GM18502 (cell line): ENCODE results near the gene COA4.

Experiments
- ATAC-seq: cut with Tn5 transposase; IDR thresholded peaks from one replicate; pipeline ENCODE4 v1.9.1; 2021; ENCODE audit warnings: mild to moderate bottlenecking; ENCODE audit not compliant: unreplicated experiment, poor library complexity

COA4 gene

DNA sequence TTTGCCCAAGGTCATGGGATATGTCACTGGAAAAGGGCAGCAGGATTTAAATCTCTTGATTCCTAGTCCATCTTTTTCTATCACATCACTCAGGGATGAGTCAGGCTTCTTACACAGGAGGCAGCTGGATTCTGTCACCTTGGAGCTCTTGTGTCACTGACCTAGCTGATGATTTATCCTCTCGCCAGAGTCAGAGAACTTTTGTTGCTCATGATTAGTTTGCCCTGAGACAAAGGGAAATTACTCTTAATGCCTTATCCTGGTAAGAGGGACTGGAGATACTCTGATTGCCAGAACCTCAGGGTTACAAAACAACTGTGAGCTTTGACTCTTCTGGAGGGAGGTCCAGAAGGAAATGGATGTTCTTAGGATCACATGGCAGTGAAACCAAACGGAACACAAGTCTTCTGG is 10.1 kb downstream of the COA4 start:
- no peak for ATAC-seq

DNA sequence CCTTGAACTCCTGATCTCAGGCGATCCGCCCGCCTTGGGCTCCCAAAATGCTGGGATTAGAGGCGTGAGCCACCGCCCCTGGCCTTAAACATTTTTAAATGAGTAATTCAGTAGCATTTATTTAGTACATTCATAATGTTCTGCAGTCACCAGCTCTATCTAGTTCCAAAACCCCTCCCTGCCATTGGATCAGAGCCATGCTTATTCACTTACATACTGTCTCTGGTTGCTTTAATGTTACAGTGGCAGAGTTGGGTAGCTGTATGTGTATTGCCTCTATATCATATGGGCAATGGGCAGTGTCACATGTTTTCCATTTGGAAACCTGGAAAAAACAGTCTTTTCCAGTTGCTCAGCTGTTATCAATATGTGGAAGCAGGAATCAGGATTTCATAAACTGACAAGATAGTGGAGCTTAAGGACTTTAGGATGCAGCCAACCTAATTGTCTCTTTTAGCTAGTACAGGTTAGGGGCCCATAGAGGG is 10.5 kb downstream of the COA4 start:
- no peak for ATAC-seq

DNA sequence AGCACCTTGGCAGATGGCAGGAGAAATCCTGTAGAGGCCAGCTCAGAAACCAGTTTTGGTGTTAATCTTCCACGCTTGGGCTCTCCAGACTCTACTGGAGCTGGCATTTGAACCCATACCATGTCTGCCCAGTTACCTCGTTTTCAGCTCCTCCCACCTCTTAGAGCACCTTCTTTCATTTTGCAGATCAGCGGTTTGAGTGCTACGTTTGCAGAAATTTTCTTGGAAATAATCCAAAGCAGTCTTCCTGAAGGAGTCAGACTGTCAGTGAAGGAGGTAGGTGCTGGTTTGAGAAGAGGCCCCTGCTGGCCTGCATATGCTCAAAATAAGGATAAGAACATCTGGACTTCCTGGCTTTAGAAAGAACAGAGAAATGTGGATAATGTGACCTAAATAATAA is 13.7 kb downstream of the COA4 start:
- no peak for ATAC-seq

- no peak for ATAC-seq
Observed at GRCh38 chr11:73860202-73860601, 16.4 kb downstream of the COA4 start.

GRCh38 chr11:73859671-73860070 is 17.0 kb downstream of the COA4 start:
- no peak for ATAC-seq

DNA sequence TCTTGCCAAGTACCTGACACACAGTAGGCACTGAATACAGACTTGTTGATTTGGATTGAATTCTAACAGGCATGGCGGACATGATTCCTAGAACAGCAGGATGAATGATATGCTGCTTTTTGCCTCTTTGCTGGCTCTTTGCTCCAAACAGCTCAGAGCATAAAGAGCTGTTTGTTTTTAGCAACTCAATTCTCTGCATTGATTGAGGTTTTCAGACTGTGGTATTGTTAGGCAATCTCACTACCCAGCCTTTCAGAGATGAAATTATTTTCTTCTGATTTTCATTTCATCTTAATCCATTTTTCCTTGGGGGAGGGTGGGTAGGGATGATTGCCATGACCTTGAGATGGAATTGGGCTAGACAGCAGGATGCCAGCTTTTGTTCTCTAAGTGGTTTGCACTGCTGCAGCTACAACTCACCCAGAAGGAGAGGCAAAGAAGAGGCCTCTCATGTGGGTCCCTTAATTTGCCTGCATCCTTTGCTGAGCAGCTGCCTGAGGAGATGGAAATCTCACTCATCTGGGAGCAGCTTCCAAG is 20.5 kb downstream of the COA4 start:
- ATAC-seq, result no peak

GRCh38 chr11:73854680-73855079 is 22.0 kb downstream of the COA4 start:
- no peak for ATAC-seq

DNA sequence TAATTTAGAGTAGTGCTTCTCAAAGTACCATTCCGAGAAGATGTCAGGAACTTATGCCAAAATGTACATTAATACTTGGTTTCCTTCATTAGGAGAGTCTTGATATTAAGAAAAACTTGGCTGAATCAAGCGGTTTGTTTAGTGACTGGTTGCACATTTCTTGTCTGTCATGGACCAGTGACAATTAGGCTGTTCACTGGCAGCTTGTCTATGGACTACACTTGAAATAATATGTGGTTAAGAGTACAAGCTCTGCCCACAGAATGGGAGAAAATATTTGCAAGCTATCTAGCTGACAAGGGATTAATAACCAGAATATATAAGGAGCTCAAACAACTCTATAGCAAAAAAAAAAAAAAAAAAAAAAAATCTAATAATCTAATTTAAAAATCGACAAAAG is 24.6 kb downstream of the COA4 start:
- no peak for ATAC-seq

DNA sequence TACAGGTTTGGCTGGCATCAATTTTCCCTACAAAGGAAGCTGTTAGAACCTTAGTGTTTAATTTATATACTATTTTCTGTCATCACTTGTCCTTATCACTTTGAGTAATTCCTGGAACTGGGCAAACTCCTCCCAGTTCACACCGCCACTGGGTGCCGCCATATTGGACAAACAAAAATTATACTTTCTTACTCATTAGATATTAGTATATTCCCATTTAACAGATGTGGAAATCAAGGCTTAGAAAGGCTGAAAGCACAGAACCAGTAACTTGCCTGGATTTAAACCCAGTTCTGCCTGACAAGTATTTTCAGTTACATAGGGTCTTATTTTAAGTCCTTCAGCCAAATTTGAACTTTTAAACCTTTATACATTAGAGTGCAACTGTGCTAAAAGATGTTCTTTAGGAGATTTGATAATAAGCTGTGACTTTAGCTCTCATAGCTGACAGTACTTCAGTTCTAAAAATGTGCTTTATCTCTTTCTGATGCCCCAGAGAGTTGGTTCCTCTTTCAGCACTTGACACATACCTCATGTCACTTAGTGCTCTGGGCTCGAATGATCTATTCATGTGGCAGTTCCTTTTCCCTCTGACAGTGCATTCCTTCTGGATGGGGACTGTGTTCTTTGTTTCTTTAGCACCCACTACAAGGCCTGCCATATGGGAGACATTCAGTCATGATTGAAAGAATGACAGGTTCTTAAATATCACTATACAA is 25.4 kb downstream of the COA4 start:
- ATAC-seq, result no peak

DNA sequence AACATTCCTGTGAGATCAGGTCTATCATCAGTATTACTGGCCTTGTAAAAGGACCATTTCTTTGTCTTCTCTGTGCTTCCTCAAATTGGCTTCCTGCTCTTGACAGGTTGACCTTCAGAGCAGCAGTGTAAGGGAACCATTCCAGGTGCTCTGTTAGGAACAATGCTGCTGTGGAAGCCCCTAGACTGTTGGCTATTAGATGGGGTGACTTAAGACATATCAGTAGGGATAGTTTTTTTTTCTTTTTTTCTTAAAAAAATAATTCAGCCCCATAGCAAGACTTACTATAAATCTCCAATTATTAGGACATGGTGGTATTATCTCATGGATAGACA is 37.6 kb downstream of the COA4 start:
- ATAC-seq, result no peak

GRCh38 chr11:73838443-73839122 is 38.1 kb downstream of the COA4 start:
- ATAC-seq, result no peak

DNA sequence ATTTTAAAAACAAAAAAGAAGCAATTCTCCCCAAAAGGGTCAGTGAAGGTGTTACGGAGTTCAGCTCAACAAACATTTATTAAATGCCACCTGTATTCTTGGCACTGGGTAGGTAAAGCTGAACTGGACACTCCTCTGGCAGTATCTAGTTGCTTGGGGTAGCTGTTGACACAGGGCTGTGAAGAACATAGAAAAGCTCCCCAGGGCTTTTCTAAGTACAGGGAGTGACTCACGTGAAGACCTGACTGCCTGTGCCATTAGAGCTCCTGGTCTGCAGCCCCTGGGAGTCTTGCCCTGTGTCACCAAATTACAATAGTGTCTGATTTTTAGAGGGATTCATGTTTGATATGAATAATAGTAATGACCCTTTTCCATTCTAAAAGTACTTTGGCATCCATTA is 43.6 kb downstream of the COA4 start:
- no peak for ATAC-seq

DNA sequence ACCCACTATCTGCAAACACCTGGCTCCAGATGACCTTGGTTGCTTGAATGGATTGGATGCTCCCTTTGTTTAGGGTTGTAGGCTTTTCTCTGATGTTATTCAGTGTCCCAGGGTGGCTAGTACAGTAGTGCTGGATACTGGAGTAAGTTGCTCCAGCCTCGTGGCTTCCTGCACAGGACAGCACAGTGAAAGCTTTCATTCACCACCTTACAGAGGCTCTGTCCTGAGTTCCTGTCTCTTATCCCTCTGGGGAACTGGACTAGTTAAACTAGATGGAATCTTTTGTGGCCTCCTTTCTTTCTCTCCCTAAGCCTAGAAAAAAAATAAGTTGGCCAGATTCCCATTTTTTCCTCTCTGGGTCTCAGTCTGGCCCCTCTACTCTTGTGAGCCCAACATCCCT is 46.4 kb downstream of the COA4 start:
- no peak for ATAC-seq
